Fibroblast of the aortic adventitia (primary cell): ENCODE data around the gene TROAP. TPM values are rescaled to one million over a fixed set of nuclear protein-coding genes. Genes with fewer than 3 reads are reported as not detected.

Experiments used
- DNase-seq: peaks from one replicate; pipeline ENCODE4 v3.0.0-alpha.2; 2010; ENCODE audit warnings: low read depth
- H3K4me3 ChIP-seq: 2 replicates; pipeline ENCODE4 v1.5.1; 2011; ENCODE audit warnings: low read depth, mild to moderate bottlenecking, control low read depth, low read length, moderate library complexity
- total RNA-seq: library from RNA; depleted of rRNA; stranded (reverse); fragments of >200 nt; gene quantifications from 2 replicates; pipeline ENCODE4 v1.2.3, GENCODE V29; 2012; ENCODE audit warnings: low replicate concordance
- TF ChIP-seq, protein P1 (sequence below): IDR thresholded peaks from 2 replicates; pipeline ENCODE4 v1.5.1; 2011; ENCODE audit warnings: mild to moderate bottlenecking, low read length, control low read depth, inconsistent platforms; ENCODE audit not compliant: insufficient read depth

TROAP gene
- total RNA-seq, 1 donor: 11.3 TPM

DNA sequence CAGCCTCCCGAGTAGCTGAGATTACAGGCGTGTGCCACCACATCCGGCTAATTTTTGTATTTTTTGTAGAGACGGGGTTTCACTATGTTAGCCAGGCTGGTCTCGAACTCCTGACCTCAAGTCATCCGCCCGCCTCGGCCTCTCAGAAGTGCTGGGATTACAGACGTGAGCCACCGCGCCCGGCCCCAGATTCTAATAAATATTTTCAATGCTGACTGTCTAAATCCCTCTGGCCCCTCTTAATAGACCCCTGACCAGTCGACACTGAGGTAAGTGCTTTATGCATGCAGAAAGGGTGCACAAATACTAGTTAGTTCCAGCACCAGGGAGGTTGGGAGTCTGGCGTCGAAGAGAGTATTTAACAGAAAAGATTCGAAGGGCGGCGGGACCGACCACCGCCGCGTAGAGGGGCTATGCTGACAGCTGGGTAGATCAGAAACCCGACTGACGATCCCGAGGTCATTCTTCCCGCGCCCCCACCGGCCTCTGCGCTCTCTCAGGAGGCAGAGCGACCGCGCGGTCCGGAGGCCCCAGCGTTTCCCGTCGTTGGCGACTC, 43.1 kb downstream of the TROAP start:
- H3K4me3 ChIP-seq: peak overlapping the region; percentile 76
- TF ChIP-seq, protein P1, sequence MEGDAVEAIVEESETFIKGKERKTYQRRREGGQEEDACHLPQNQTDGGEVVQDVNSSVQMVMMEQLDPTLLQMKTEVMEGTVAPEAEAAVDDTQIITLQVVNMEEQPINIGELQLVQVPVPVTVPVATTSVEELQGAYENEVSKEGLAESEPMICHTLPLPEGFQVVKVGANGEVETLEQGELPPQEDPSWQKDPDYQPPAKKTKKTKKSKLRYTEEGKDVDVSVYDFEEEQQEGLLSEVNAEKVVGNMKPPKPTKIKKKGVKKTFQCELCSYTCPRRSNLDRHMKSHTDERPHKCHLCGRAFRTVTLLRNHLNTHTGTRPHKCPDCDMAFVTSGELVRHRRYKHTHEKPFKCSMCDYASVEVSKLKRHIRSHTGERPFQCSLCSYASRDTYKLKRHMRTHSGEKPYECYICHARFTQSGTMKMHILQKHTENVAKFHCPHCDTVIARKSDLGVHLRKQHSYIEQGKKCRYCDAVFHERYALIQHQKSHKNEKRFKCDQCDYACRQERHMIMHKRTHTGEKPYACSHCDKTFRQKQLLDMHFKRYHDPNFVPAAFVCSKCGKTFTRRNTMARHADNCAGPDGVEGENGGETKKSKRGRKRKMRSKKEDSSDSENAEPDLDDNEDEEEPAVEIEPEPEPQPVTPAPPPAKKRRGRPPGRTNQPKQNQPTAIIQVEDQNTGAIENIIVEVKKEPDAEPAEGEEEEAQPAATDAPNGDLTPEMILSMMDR: no peak
- no peak for DNase-seq

DNA sequence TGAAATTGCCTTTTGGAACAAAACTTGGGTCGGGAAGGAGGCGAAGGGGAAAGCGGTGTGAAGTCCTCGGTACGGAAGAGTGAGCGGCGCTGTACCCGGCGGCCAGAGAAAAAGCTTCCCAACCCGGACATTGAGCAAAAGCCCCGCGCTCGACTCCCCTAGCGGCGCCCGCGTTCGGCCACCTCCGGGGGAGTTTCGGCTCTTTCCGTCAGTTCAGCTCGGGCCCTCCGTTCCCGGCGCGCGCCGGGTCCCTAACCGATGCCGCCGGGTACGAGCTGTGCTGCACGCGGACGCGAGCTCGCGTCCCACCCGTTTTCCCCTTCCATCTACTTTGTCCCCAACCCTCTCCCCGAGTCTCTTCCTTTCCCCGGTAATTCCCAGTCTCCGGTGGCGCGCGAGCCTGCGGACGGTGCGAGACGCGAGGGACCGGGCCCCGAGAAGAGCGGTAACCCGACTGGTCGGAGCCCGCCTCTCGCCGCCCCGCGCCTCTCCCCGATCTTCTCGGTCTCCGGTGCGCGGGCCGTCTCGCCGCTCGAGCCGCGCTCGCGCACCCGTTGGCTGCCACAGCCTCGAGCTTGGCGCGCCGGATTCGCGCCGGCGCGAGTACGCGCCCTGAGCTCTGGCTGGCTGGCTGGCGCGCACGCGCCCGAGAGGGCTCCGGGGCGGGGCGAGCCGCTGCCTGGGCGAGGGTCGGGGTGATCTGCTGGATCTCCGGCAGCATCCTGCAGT, 43.8 kb downstream of the TROAP start:
- DNase-seq: peak; percentile 90
- H3K4me3 ChIP-seq: peak overlapping the region; percentile 76

DNA sequence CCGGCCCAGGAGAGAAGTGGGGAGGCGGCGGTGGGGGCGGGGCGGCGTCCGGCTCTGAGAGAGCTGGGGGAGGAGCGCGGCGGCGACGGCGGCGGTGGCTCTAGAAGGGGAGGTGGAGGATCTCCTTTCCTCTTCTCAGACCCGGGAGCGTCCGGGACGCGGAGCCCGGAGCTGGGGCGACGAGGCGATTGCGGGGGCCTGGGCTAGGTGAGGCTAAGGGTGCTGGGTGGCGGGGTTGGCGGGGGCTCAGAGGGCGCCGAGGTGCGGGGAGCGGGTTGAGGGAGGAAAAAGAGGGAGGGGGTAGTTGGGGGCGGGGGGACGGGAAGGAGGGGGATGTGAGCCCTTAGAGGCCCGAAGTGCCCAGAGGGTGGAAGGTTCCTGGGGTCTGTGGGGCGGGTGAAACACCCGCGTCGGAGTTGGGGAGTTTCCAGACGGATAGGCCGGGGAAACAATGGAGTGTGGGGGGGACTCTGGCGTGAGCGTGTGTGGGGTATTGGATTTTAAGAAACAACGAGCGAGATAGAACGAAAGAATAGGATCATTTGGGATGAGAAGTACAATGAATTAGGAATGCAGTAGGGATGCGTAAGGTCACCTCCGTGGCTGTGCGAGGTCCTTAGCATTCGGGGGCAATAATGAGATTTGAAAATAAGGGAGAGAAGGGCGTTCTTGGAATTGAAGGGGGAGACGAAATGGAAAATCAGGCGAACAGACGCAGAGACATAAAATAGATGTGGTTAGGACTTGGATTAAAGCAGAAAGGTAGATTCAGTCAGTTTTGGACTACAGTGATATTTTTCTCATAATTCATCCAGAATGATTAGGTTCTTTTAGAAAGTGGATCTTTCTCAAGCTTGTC, 44.6 kb downstream of the TROAP start, which contains the start of gene SPATS2:
Gene SPATS2, plus strand, starts transcription at position 82 of the 859 bp plus-strand sequence. CDS start 93,551 bp downstream, outside the sequence.
- peak; percentile 52 for DNase-seq
- peak within 1 kb of the TSS; percentile 76 for H3K4me3 ChIP-seq
- TF ChIP-seq, protein P1: no peak

More for the DNA sequence above, 43.8 kb downstream of the TROAP start:
- TF ChIP-seq, protein P1: peak; percentile 26

DNA sequence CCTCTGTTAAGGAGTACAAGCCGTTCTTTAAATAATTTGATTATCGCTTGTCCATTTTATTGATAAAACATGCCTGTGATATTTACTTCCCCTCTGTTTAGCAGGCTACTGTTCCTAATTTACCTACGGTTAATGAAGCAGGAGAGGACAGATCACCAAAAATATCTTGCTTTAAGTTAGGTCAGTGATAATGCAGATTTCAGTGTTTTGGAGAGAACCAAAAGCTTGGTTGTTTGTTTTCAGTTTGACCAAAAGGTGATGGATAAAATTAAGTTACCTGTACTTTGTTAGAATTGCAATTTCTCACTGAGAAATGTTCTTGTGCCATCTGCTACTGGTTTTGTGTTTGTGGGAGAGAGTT, 45.2 kb downstream of the TROAP start:
- TF ChIP-seq, protein P1: no peak
- no peak for DNase-seq
- H3K4me3 ChIP-seq: peak overlapping the region; percentile 76

DNA sequence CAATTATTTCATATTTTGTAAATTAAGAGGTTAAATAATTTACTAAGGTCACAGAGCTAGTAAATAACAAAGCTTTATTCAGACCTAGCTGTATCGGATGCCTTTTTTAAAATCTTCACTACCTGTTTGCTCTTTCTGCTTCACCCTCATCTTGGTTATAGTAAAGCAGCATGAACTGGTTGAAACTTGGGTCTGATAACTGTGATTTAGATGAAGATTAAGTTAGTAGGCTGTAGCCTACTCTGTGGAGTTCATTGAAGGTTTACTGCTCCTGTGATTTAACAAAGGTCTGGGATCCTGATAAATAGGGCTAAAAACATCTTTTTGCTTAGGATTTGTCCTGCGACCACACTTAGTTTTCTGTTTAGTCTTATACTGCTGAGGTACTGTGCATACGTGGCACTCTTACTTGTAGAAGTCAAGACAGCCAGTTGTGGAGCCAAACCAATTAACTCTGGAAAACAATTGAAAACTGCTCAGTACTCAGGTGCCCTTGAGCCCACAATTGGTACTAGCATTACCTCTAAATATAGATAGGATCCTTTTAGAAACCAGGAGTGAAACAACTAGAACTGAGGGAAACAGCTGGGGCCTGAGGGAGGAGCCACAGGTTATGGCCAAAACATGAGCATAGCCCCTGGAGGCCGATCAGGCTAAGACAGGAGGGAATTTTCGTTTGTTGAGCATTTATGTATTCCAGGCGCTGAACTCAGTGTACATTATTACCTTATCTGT, 46.5 kb downstream of the TROAP start:
- peak; percentile 74 for DNase-seq
- peak overlapping the region; percentile 76 for H3K4me3 ChIP-seq
- TF ChIP-seq, protein P1: peak; percentile 75

DNA sequence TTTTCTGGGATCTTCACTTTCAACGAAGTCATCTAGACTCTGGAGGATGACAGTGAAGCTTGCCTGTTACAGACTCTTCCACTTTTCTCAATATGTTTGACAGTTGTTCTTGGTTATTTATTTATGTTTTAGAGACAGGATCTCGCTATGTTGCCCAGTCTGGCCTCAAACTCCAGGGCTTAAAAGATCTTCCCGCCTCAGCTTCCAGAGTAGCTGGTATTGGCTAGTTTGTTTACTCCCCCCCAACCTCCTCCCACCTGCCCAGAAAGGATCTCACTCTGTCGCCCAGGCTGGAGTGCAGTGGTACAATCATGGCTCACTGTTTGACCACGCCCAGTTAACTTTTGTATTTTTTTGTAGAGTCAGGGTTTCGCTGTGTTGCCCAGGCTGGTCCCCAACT, 47.5 kb downstream of the TROAP start:
- no peak for DNase-seq
- TF ChIP-seq, protein P1: no peak
- no peak overlapping the region for H3K4me3 ChIP-seq
